NK-92 (cell line): ENCODE data around the gene VASH1.

Experiments used
- DNase-seq: peaks from one replicate; lab custom pipeline; 2025; ENCODE audit not compliant: unreplicated experiment; lab: John Stamatoyannopoulos, UW

VASH1 gene

GRCh38 chr14:76742185-76742584, 19.1 kb upstream of the VASH1 start:
- no peak for DNase-seq

DNA sequence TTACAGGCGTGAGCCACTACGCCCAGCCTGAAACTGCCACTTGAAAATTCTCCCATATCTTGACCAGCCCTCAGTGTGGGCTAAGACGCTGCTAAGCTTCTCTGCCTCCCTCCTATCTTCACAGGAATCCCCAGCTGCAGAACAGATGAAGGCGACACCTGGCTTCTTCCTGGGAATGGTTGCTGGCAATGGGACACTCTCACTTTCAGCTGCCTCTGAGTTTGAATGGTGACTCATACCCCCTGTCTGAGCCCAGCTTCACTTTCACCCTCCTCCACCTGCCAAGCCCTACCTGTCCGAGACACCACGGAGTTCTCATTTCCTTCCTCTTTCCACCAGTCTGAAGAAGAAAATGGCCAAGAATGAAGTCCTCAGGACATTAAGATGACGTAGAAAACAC, 18.3 kb upstream of the VASH1 start:
- no peak for DNase-seq

DNA sequence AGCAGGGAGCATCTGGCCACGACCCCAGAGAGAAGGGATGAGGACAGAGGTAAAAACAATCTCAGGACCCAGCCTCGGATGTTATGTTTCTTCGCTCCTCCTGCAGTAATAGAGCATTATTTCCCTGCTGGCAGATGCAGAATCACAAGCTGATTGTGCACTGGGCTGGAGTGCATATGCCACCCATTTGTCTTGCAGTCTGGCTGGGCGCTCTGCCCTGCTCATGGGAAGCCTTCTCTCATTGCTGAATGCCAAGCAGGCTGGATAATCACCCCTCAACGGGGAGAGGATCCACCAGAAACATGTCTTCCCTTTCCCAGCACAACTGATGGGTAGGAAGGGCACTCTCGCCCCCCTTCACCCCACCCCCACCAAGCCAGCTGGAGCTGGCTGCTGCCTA, 8.5 kb upstream of the VASH1 start:
- no peak for DNase-seq

DNA sequence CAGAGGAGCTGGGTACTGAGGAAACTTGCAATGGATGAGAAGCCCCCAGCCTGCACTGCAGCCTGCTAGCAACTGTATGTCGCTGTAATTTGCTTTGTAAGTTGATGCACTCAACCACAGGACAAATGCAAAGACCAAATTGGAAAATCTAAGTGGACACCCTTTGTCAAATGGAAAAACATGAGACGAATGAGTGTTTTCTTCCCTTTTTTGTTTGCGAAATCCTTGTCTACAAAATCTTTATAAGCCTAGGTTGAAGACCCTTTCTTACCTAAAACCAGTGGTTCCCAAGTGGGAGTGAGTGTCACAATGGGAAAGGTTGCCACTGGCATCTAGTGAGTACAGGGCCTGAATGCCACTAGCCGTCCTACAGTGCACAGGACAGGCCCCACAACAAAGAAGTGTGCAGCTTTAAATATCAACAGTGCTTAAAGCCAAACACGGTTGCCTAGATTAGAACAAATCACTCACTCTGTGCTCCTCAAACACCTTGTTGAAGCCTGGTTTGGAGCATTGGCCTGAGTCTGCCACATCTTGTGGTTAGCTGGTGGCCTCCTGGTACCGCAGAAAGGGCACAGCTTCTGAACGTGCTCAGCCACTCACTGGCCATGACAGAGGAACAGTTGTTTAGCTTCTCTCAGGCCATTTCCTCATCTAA, 7.6 kb upstream of the VASH1 start:
- no peak for DNase-seq

DNA sequence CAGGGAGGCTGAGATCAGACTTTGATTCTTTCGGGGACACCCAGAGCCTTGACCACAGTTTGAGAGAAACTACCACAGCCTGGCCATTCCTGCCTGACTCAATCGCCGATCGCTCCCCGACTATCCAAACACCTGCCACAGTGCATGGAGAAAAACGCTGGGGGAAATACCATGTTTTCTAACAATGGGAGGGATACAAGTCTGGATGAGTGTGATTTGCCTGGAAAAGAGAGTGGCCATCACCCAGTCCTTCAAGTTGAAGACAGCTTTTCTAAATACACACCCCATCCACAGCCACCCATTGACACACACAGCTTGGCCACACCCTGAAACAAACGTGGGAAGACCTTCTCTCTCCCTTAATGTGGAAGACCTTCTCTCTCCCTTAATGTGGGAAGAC, 6.7 kb upstream of the VASH1 start:
- no peak for DNase-seq

DNA sequence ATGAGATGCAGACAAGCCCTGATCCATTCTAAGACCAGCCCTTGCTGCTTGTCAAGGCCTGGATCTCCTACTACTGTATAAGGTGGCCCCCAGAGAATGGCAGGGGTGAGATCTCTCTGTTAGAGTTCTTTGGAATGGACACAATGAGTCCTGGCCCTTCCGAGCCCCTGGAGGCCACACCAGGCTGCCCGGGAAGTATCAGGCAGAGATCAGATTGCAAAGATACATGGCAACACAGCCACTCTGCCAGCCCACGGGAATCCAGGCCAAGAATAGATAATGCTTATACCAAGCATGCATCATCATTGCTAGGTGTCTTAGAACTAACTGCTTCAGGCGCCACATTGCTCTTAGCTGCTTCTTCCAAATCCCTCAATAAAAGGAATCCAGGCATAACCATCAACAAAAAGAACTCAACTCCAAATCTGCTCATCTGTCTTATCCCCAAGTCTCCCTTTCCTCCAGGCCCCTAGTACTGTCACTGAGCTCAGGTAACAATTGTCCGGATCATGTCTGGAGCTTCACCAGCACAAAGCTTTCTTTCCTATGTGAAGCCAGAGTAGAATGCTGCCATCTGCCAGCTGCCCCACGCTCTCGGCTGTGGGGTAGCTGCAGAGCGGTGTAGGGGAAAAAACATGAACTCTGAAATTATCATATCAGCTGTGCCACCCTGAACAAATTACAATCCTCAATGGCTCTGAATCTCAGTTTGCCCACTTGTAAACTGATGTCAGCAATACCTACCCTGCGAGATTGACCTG, 5.5 kb upstream of the VASH1 start:
- no peak for DNase-seq

GRCh38 chr14:76756371-76756750, 4.9 kb upstream of the VASH1 start:
- no peak for DNase-seq

DNA sequence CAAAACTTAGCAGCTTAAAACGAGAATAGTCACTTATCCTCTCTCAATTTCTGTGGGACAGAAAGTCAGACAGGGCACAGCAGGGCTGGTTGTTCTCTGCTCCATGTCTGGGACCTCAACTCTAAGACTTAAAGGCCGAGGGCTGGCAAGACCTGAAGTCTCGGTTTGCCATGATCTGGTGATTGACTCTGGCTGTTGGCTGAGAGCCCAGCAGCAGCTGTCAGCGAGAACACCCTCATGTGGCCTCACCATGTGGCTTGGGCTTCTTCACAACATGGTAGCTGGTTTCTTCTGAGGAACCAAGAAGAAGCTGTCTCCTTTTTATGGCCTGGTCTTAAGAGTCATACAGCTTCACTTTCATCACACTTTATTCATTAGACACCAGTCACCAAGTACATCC, 1.7 kb upstream of the VASH1 start:
- DNase-seq: no peak

DNA sequence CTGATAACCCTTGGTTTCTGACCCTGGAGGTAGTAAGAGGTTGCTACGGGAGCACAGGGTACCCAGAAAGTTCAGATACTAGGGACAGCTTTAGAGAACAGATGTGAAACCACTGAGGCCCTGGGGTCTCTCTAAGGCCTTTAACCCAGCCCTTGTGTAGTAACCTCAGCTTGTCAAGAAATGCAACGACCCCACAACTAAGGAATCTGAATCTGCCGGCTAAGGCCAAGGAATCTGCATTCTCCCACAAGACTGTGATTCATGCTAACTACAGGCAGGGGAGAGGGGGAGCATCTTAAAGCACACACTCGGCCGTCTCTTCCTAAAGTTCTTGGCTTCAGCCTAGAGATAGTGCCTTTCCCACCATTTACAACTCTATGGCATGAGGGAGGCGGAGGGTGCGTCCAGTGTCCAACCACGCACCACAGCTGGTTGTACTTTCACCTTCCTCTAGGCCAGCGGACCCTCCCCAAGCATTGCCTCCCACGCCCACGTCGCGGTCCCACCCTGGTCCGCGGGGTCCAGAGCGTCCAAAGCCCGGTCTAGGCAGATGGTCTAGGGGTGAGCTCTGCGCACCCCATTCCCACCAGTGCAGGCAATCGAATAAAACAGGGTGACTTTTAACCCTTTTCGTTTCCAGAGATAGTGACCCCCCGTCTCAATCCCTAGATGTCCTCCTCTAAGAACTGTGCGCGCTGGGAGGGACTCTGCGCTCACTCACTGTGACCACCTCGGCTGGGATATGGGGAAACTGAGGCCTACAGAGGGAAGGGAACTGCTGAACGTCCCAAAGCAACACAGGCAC, 735 bp upstream of the VASH1 start:
- no peak for DNase-seq

DNA sequence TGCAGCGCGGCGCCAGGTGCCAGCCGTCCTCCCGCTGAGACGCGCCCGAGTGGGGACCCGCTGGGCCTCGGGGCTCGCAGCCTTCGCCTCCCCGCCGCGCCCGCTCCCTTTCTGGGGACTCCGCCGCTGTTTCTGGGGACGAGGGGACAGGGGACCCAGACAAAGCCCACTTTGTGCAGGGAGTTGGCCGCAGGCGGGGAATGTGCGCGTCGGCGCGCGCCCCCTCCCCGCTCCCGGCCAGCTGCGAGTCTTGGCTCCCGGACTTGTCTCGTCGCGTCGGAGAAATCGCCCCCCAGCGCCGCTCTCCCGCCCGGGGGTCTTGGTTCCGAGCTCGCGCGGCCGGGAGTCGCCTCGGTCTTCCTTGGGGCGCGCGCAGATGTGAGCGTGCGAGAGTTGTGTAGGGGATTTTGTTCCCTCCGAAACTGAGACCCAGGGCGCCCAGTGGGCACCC, 717 bp downstream of the VASH1 start:
- no peak for DNase-seq

GRCh38 chr14:76762411-76763095, 1.3 kb downstream of the VASH1 start:
- DNase-seq: no peak

GRCh38 chr14:76763096-76764041, 2.1 kb downstream of the VASH1 start:
- no peak for DNase-seq

DNA sequence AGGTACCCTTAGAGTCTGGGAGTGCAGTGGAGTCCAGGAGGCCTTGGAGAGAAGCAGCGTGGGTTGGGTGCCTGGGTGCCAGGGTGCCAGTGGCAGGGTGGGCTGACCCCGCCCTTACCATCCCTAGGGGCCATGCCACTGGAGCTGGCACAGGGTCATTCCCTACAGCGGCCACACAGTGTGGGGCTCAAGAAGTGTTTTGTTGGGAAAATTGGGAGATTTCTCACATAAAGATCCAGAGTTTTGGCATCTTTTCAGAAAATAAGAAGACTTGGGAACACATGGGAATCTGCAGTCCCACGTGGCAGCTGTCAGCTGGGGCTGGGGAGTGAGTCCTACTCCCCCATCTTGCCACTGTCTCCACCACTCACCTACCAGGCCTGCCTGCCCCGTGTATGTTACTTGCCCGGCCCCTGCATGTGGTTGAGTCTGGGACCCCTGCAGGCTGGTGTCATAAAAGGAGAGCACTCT, 4.2 kb downstream of the VASH1 start:
- no peak for DNase-seq

DNA sequence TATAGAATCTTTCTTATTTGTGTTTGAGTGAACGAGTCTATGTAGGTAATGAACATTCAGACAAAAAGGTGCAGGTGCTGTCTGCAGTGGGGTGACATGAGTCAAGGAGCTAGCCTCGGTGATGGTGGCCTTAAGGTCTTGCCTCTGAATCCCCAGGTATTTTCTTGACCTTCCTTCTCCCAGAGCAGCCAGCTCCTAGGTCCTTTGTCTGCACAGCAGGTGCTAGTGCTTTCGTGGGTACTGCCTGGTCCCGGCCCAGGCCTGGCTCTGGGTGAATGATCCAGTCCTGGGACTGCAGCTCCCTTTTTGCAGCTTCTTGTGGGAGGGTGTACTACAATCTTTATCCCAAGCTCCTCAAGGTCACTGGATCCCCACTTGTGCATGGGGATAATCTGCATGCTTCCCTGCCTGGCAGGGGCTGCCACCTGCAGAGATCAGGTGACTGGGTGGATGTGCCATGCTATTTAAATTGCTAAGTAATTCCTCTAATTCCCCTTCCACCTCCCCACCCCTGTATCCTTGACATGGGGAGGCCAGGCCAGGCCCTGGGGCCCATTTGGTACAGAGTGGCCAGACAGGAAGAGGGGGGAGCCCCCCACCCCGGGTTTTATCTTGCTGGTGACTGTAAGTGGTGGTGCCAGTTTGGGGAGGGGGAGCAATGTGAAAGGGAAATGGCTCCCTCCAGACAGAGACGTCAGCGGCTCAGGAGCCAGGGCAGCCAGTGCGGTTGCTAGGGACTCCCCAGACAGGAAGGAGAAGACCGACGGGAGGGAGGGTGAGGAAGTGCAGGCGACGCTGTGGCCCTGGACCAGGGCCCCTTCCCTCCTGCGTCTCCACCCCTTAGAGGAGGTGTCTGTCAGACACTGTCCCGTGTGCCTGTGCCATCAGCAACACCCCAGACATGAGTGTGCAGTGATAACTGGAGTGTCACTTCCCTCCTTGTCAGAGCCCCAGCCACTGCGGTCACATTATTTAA, 6.7 kb downstream of the VASH1 start:
- no peak for DNase-seq

DNA sequence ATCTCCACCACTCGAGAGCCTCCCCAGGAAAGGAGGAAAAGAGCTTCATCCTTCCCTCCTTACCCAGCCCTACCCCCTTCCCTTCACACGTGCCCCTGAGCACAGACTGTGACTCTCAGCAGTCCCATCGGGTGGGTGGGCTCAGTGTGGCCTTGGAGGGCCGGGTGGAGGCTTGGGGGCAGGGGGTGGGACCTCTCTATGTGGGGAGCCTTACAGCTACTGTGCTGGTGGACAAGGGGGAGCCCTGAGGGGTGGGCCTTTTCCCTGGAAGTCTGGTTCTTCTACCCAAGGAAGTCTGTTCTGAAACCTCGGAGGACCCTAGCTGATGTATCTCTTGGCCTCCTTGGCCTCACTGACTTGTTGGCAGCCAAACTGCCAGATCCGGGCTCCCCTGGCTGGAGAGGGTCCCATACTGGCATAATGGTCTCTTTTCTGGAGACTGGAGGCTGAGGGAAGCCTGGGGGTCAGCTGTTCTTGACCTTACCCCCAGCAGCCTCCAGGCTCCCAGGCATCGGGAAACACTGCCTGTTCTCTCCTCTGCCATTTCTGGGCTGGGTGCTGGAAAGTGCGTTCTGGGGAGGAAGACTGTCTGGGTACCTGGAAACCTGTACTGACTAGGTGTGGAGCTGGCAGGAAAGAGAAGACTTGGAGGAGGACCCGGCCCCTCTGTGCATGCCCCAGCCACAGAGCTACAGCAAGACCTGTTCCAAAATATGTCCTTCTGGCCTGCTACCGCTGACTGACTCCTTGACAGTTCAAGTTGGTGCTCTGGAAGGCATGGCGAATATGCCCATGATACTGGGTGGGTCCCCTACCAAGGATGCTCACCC, 7.6 kb downstream of the VASH1 start:
- no peak for DNase-seq

GRCh38 chr14:76769636-76770292, 8.5 kb downstream of the VASH1 start:
- no peak for DNase-seq
